GM18520 (cell line): ENCODE results near the gene RPL35A.
"Not testable (repeated sequence)": the region's sequence is repeated elsewhere in the genome, so short reads cannot be mapped to it uniquely, and the experiment has no call there.

Experiments used
- ATAC-seq: cut with Tn5 transposase; IDR thresholded peaks from one replicate; pipeline ENCODE4 v1.9.1; 2021; ENCODE audit not compliant: unreplicated experiment

Gene RPL35A

DNA sequence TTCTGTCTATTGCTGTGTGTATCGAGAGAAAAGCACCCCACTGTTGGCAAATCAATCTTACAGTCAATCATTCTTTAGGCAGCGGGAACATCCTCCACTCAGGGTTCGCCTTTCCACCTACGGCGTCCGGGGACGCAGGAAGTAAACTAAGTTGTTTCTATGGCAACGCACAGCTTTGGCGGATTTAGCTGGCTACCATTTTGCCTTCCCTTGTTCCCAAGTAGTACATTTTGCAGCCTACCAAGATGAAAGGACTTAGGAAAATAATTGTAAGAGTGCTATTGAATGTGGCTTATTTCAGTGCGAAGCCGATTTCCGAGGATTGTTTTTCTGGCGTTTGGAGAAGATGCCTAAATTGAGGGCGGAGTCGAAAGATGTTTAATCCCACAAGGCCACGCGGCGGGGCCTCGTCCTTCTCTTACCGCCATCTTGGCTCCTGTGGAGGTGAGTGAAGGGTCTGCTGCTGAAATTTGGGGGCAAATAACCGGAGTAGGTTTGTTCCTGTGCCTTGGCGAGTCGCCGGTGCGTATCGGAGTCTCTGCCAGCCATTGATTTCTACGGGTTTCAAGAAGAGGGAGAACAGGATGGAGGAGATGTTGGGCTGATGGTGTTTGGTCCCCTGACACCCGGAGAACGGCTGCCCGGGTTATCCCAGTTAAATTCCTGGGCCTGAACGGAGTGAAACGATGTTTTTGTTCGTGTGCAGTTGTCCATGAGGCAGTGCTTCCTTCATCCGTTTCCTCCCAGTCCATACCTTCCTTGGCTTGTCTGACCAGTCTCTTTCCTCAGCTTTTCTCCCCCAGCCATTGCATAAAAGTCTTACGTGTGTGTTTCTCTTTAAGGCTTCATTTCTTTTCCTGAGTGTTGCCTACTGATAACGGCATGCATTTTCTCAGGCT is at the start of gene RPL35A:
RPL35A (plus strand) TSS at position 413 of the 899 bp plus-strand sequence. CDS start 778 bp downstream, outside the sequence.
- peak; percentile 66 for ATAC-seq

DNA sequence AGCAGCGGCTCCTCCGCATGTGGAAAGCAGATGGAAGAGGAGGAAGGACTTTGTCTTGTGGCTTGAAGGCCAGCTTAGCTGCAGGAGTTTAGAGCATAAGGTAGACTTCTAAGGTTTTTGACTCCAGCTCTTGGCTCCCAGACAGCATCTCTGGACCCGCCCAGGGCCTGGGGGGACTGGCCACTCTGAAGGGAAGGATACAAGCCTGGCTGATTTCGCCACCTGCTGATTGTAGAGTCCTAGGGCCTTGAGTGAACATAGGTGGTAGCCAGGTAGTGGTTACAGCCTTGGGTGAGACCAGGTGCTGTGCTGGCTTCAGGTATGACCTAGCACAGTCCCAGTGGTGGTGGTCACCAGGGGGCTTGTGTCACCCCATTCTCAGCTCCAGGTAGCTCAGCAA is 48.4 kb upstream of the RPL35A start:
- no peak for ATAC-seq

DNA sequence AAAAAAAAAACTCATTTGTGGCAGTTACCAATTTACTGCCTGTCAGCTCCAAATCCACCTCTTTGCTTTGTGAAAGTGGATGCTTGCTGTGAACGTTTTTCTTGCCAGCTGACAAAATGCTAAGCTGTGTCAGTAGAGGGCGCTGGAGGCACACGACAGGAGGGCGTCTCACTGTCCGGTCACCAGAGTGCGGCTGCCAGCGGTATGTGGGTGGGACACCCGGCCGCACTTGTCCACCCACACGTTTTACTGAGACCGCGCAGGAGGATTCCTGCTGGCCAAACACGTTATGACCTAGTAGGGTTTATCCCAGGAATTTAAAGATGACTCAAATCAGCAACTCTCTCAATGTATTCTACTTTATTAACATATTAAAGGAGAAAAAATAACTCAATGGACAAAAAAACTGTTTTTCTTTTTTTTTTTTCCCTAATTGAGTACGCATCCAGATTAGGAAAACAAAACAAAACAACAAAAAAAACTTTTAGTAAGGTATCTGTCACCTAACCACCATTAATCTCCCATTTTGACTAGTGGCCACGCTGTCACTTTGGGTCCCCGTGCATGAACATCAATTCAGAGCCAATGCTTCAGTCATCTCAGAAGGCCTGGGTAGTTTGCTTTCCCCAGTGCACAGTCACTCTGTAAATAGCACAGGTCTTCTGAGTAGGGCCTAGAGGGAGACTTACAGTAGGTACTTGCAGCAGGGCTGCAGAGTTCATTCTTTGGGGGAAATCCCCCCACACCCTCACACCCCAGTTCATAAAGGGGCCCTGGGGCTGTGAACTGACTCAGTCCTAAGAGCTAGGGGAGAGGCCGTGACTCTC is 43.8 kb upstream of the RPL35A start:
- peak; percentile 75 for ATAC-seq

DNA sequence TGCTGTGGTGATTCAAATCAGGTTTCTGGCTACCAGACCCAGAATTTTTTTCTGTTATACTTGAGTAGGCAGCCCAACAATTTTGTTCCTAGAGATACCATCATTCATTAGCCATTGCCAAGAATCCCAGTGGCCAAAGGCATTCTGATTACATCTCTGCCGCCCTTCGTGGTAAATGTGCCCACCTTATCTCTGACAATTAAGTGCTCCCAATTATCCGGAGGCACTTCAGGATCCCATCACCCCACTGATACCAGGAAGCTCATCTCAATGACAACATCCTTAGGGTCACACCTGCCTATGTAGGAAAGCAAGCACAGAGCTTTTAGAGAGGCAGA is 43.2 kb upstream of the RPL35A start:
- no peak for ATAC-seq

- no peak for ATAC-seq
These were observed 42.8 kb upstream of the RPL35A start for GRCh38 chr3:197907196-197907595.

DNA sequence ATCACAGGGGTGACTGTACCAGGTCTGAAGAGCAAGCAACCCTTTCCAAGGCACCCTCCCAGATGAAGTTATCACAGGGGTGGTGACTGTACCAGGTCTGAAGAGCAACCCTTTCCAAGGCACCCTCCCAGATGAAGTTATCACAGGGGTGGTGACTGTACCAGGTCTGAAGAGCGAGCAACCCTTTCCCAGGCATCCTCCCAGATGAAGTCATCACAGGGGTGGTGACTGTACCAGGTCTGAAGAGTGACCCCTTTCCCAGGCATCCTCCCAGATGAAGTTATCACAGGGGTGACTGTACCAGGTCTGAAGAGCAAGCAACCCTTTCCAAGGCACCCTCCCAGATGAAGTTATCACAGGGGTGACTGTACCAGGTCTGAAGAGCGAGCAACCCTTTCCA is 41.4 kb upstream of the RPL35A start:
- not testable (repeated sequence) for ATAC-seq

DNA sequence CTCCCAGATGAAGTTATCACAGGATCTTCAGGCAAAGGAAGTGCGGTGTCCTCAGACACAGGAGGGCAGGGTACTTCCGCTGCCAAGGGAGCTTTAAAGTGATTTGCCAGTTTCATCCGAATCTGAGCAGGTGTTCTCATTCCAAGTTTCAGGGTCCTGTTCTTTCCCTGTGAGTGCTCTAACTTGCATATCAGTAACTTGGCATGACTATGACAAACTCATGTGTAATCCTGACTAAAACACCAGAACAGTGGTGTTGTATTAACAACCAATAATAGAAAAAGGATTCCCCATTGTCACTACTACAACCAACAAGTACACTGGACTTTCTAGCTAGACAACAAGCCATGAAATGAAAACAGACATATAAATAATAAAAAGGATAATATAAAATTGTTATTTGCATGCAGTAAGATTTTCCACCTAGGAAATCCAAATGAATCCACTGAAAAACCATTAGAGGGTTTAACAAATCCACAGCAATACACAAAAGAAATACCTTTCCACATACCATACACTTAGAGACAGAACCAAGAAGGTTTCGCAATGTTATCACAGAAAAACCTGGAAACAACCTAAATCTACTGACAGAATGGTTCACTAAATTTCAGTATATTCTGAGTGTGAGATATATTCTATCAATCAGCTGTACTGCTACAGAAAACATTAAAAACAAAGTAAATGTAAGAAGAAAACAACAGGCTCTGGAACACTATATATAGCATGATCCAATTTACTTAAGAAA is 40.9 kb upstream of the RPL35A start:
- no peak for ATAC-seq

- no peak for ATAC-seq
These were observed 37.1 kb upstream of the RPL35A start for GRCh38 chr3:197912741-197913476.

DNA sequence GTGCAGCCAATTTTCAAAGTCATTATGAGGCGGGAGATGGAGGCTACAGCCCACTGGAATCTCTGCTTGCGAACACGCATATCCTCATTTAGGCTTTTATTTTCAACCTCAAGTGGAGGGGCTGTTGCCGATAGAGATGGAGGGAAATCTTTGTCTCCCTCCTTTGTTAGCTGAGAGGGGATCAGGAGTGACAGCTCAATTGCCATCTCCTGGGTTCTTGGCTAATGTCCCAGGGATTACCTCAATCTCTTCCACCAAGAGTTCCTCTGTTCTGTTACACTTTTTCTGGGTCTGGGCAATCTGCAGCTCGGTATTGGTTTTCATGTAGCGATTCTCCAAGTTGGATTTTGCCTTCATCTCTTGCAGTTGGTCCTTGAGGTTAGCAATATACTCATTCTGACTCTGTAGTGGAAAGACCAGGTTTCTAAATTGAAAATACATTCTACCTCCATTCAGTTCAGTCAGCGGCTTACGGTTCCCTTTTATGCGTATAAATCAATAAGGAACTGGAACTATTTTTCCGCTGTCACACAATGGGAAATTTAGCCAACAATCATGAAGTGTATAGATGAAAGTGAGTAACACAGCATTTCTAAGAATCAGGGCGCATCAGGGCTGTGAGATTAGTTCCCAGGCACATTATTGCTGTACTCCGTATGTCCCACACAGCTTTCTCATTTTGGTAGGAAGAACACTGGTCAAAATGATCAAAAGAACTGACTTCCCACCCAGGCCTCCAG is 36.2 kb upstream of the RPL35A start:
- no peak for ATAC-seq

GRCh38 chr3:197921429-197922275 is 28.3 kb upstream of the RPL35A start:
- ATAC-seq = not testable (repeated sequence)

GRCh38 chr3:197926418-197926817 is 23.6 kb upstream of the RPL35A start:
- ATAC-seq = no peak

GRCh38 chr3:197927578-197927977 is 22.4 kb upstream of the RPL35A start:
- ATAC-seq = not testable (repeated sequence)

DNA sequence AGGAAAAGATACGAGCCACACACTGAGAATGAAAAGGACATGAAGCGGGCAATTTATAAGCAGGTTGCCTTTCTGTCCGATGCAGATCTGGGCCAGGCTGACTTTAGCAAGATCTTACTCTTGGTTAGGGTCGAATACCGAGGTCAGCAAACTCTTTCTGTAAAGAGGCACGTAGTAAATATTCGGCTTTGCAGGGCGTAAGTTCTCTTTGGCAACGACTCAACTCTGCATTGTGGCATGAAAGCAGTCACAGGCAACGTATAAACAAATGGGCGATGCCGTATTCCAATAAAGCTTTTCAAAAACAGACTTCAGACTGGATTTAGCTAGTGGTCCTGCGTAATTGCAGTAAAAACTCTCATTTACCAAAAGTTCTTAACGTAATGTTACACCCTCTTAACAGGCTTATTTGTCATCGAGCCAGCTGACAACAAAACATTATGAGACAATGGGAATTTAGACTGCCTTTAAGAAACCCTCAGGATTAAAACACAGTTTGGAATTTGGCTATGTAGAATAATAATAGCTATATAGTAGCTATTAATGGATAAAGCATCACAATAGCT is 13.1 kb upstream of the RPL35A start:
- no peak for ATAC-seq

DNA sequence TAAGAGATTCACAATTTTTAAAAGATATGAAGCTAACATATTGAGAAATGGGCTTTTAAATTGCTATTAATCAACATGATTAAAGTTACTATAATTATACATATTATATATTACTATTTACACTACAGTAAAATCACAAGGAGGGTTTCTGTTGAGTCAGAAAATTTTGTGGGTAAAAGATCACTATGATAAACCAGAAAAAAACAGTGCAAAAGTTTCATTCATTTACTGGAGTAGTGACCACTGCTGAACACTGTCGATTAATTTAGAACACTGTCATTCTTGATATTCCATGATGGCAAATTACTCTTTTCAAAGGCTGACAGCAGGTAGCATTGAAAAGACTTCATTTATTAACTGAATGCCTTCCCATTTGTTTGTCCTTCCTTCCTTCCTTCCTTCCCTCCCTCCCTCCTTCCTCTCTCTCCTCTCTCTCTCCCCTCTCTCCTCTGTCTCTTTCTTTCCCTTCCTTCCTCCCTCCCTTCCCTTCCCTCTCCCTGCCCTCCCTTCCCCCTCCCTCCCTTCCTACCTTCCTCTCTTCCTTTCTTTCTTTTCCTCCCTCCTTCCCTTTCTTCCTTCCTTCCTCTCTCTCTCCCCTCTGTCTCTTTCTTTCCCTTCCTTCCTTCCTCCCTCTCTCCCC is 9.1 kb upstream of the RPL35A start:
- no peak for ATAC-seq

DNA sequence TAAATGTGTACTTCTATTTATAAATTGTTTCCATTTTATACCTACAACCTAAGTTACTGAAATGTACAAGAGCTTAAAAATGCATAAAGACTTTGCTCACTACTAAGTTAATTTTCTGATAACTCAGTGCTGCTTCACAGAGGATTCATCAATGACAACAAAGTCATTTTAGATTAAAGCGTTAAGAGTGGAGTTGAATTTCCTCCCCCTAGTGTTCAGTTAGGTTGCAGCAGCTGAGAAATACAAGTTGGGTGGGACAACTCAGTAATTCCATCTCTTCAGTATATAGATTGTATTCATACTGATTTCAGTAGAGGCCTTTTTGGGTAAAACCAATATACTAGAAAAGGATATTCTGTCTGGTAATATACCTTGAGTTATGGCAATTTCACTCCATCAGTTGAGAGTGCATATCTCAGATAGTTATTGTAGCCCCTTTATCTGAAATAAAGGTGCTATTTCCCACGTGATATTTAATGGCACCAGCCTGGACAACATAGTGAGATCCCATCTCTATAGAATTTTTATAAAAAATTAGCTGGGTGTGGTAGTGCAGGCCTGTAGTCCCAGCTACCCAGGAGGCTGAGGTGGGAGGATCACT is 6.9 kb upstream of the RPL35A start:
- ATAC-seq = no peak

- no peak for ATAC-seq
These were observed 706 bp upstream of the RPL35A start for GRCh38 chr3:197949191-197949777.

DNA sequence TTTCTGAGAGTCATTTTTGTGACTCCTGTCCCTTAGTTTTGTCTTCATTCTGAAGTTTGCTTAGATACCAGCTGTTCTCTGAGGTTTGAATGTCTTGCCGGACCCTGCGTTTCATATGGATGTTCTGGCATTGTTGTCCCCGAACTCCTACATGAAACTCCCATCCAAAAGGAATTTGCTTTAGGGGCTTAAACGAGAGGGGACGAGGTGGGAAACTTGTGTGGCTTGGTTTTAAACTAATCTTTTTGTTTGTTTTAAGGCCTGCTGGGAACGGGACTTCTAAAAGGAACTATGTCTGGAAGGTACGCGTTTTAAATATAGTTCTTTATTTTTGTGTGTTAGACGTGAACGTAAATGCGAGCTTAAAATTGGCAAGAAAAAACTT is 679 bp downstream of the RPL35A start:
- ATAC-seq = no peak
